GM12878 (cell line): ENCODE results near the gene CBARP. TPM values are rescaled to one million over a fixed set of nuclear protein-coding genes. Genes with fewer than 3 reads are reported as not detected.

Source experiments
- ATAC-seq: fragments of 200-7000 bp; cut with Tn5 transposase; 3 replicates; pipeline ENCODE4 v1.9.1; 2020; ENCODE audit warnings: mild to moderate bottlenecking, moderate library complexity
- BruUV-seq: library from RNA; stranded (reverse); fragments of 400-500 nt; replicated peaks from 2 replicates; lab custom pipeline; 2021; lab: Mats Ljungman, UMichigan
- CTCF ChIA-PET: fragments of 300-600 bp; sonication (Branson Sonifier 250); formaldehyde crosslinking; extraction: SDS; loops from one replicate; lab custom pipeline; 2021; ENCODE audit warnings: inconsistent platforms; lab: Yijun Ruan, JAX
- POLR2A ChIA-PET: fragments of 350-600 bp; formaldehyde crosslinking; extraction: SDS; loops from one replicate; lab custom pipeline; 2021; ENCODE audit warnings: inconsistent platforms; lab: Charles Lee
- RAD21 ChIA-PET: fragments of 300-600 bp; sonication (Branson Sonifier 250); formaldehyde crosslinking; loops from one replicate; lab custom pipeline; 2023; ENCODE audit warnings: antibody characterized with exemption; ENCODE audit not compliant: unreplicated experiment; lab: Charles Lee
- SMC1A ChIA-PET: fragments of 300-600 bp; sonication (Branson Sonifier 250); formaldehyde crosslinking; loops from one replicate; lab custom pipeline; 2023; ENCODE audit not compliant: unreplicated experiment, uncharacterized antibody; lab: Charles Lee
- DNase-seq: peaks from one replicate; pipeline ENCODE4 v3.0.0-alpha.2; 2011; ENCODE audit warnings: low read depth, low spot score
- FAIRE-seq: peaks from 3 replicates; lab custom pipeline; 2011; peaks lifted over from hg19 to GRCh38; lab: Jason Lieb, UNC
- H2AFZ ChIP-seq: 2 replicates; pipeline ENCODE4 v1.6.0; 2011; ENCODE audit warnings: low read depth, low read length, control low read depth; ENCODE audit not compliant: control insufficient read depth
- H3K27ac ChIP-seq: 2 replicates; pipeline ENCODE4 v1.5.1; 2011; ENCODE audit warnings: control low read depth; ENCODE audit not compliant: control insufficient read depth, insufficient read depth
- H3K27me3 ChIP-seq, 2 experiments: replicated peaks in 1 of 2; 2 replicates each; pipeline versions ENCODE4 v1.6.0 to v1.6.1; 2011; ENCODE audit warnings: low read length in 1 of 2; ENCODE audit not compliant: control insufficient read depth in 2 of 2, insufficient read depth in 2 of 2
- H3K36me3 ChIP-seq, 2 experiments: 2 replicates each; pipeline ENCODE4 v1.5.1; 2011; ENCODE audit warnings: low read length in 1 of 2; ENCODE audit not compliant: control insufficient read depth in 2 of 2, insufficient read depth in 2 of 2
- H3K4me1 ChIP-seq: 2 replicates; pipeline ENCODE4 v1.6.1; 2011; ENCODE audit warnings: mild to moderate bottlenecking, low read length, moderate library complexity, mixed read lengths; ENCODE audit not compliant: control insufficient read depth, insufficient read depth
- H3K4me2 ChIP-seq: 2 replicates; pipeline ENCODE4 v1.6.0; 2011; ENCODE audit warnings: control low read depth; ENCODE audit not compliant: control insufficient read depth, insufficient read depth
- H3K4me3 ChIP-seq: fragments of 200-600 bp; sonication (generic); 2 replicates; pipeline ENCODE4 v1.5.1; 2016
- H3K79me2 ChIP-seq: 2 replicates; pipeline ENCODE4 v1.6.0; 2011; ENCODE audit warnings: low read length; ENCODE audit not compliant: control insufficient read depth, insufficient read depth
- H3K9ac ChIP-seq: 2 replicates; pipeline ENCODE4 v1.8.0; 2011; ENCODE audit warnings: low read length, control low read depth, mixed read lengths; ENCODE audit not compliant: control insufficient read depth, insufficient read depth
- H3K9me3 ChIP-seq: replicated peaks from 3 replicates; pipeline ENCODE4 v1.5.1; 2011; ENCODE audit warnings: mild to moderate bottlenecking, low read length; ENCODE audit not compliant: control insufficient read depth, insufficient read depth
- H4K20me1 ChIP-seq: 2 replicates; pipeline ENCODE4 v1.6.0; 2011; ENCODE audit not compliant: control insufficient read depth, insufficient read depth
- BMI1 ChIP-seq: fragments of 450-650 bp; IDR thresholded peaks from 2 replicates; pipeline ENCODE4 v1.6.1; 2016; ENCODE audit warnings: mild to moderate bottlenecking, moderate library complexity, borderline replicate concordance
- CBX3 ChIP-seq: fragments of 200-600 bp; sonication (generic); IDR thresholded peaks from 2 replicates; pipeline ENCODE4 v1.6.1; 2016; ENCODE audit warnings: low read depth, borderline replicate concordance
- CEBPZ ChIP-seq: fragments of 150-350 bp; IDR thresholded peaks from 2 replicates; pipeline ENCODE4 v1.6.1; 2016; ENCODE audit warnings: low read depth, low read length
- CHD2 ChIP-seq: IDR thresholded peaks from 2 replicates; pipeline ENCODE4 v1.6.1; 2011; ENCODE audit warnings: low read depth, low read length, improper control_type of control experiment, borderline replicate concordance
- CTCF ChIP-seq, 3 experiments: IDR thresholded peaks in 2 of 3; conservative IDR thresholded peaks in 1 of 3; 2 replicates each; pipeline ENCODE4 v1.5.1; 2011; ENCODE audit warnings: low read depth in 3 of 3, low read length in 3 of 3, mild to moderate bottlenecking in 3 of 3, control low read depth in 2 of 3, moderate library complexity in 2 of 3, inconsistent platforms in 1 of 3, mixed read lengths in 1 of 3; ENCODE audit not compliant: control insufficient read depth in 2 of 3, insufficient read depth in 1 of 3; ENCODE audit errors: extremely low read depth in 1 of 3
- EP300 ChIP-seq, 2 experiments: fragments of 150-350 bp in 1 of 2; IDR thresholded peaks; 2 replicates each; pipeline ENCODE4 v1.6.1; 2011 to 2012; ENCODE audit warnings: low read depth in 2 of 2, low read length in 2 of 2, borderline replicate concordance in 1 of 2, improper control_type of control experiment in 1 of 2, inconsistent platforms in 1 of 2; ENCODE audit not compliant: control insufficient read depth in 1 of 2
- ESRRA ChIP-seq: IDR thresholded peaks from 2 replicates; pipeline ENCODE4 v1.6.1; 2012; ENCODE audit warnings: mild to moderate bottlenecking, low read length, improper control_type of control experiment
- GATAD2B ChIP-seq: fragments of 450-650 bp; conservative IDR thresholded peaks from 2 replicates; pipeline ENCODE4 v1.6.1; 2017; ENCODE audit warnings: low read depth, mild to moderate bottlenecking, moderate library complexity
- HCFC1 ChIP-seq: fragments of 150-350 bp; IDR thresholded peaks from 2 replicates; pipeline ENCODE4 v1.6.1; 2014; ENCODE audit warnings: low read length
- JUNB ChIP-seq: IDR thresholded peaks from 2 replicates; pipeline ENCODE4 v1.6.1; 2016; ENCODE audit warnings: antibody characterized with exemption, mild to moderate bottlenecking
- JUND ChIP-seq: IDR thresholded peaks from 2 replicates; pipeline ENCODE4 v1.6.1; 2012; ENCODE audit warnings: low read depth, mild to moderate bottlenecking, low read length, improper control_type of control experiment, moderate library complexity
- KAT2A ChIP-seq: conservative IDR thresholded peaks from 2 replicates; pipeline ENCODE4 v1.6.1; 2011; ENCODE audit warnings: low read depth, low read length; ENCODE audit not compliant: control insufficient read depth
- MEF2A ChIP-seq: IDR thresholded peaks from 2 replicates; pipeline ENCODE4 v1.6.1; 2011; ENCODE audit warnings: low read depth, mild to moderate bottlenecking, low read length, moderate library complexity; ENCODE audit not compliant: insufficient read depth
- MTA3 ChIP-seq: IDR thresholded peaks from 2 replicates; pipeline ENCODE4 v1.6.1; 2012; ENCODE audit warnings: low read length, inconsistent platforms, borderline replicate concordance
- RAD21 ChIP-seq: IDR thresholded peaks from 2 replicates; pipeline ENCODE4 v1.6.1; 2011; ENCODE audit warnings: mild to moderate bottlenecking, low read depth, low read length, moderate library complexity; ENCODE audit not compliant: insufficient read depth
- SMC3 ChIP-seq: IDR thresholded peaks from 2 replicates; pipeline ENCODE4 v1.6.1; 2011; ENCODE audit warnings: low read length, improper control_type of control experiment, borderline replicate concordance
- TARDBP ChIP-seq: IDR thresholded peaks from 2 replicates; pipeline ENCODE4 v1.6.1; 2016; ENCODE audit warnings: borderline replicate concordance
- TCF3 ChIP-seq: IDR thresholded peaks from 2 replicates; pipeline ENCODE4 v1.6.1; 2012; ENCODE audit warnings: low read depth, mild to moderate bottlenecking, low read length, borderline replicate concordance; ENCODE audit not compliant: insufficient read depth
- WRNIP1 ChIP-seq: IDR thresholded peaks from 2 replicates; pipeline ENCODE4 v1.6.1; 2011; ENCODE audit warnings: low read depth, low read length, improper control_type of control experiment, borderline replicate concordance
- ZNF24 ChIP-seq: fragments of 450-650 bp; IDR thresholded peaks from 2 replicates; pipeline ENCODE4 v1.6.1; 2017; ENCODE audit warnings: antibody characterized with exemption, mild to moderate bottlenecking
- WGBS: methylation state at CpG from one replicate; pipeline ENCODE4 v1.1.6; 2016; ENCODE audit warnings: low lambda C conversion rate; ENCODE audit not compliant: insufficient replicate concordance, insufficient coverage; ENCODE audit errors: missing lambda C conversion rate; 5-methylcytosine and 5-hydroxymethylcytosine counted together
- in situ Hi-C: fragments of 300-500 bp; cut with MboI; formaldehyde crosslinking; loops from 9 replicates; pipeline ENCODE4 v1.14.3; 2018; ENCODE audit warnings: mixed read lengths
- intact Hi-C: fragments of 100-400 bp; cut with micrococcal nuclease; formaldehyde crosslinking; loops from one replicate; pipeline ENCODE4 v1.14.2; 2022; ENCODE audit not compliant: unreplicated experiment
- polyA plus RNA-seq, 11 experiments: library from polyadenylated mRNA; depleted of rRNA in 4 of 11; unstranded in 6 of 11; stranded (reverse) in 5 of 11; fragments of >200 nt; fragmentation: Nextera tagmentation in 4 of 11; fragmentation: Illumina TruSeq in 1 of 11; extraction: Ambion mirVana in 4 of 11; extraction: Trizol in 1 of 11; gene quantifications; 1 replicate in 1 of 11; 2 replicates in 10 of 11; pipeline versions ENCODE4 v1.2.1 to v1.2.3, GENCODE V29; 2011 to 2016; ENCODE audit warnings: inconsistent platforms in 2 of 11, missing spikeins in 2 of 11, low read depth in 1 of 11
- total RNA-seq, 4 experiments: library from RNA; depleted of rRNA in 3 of 4; stranded (reverse); fragments of >200 nt in 3 of 4; fragmentation: Illumina TruSeq in 1 of 4; extraction: Trizol in 1 of 4; gene quantifications; 2 replicates each; pipeline versions ENCODE4 v1.2.1 to v1.2.3, GENCODE V29; 2013 to 2021

Gene CBARP
- total and polyA plus RNA-seq, 10 of the 15 experiments (the other 5 are each of a cell fraction or from before 2014, with no cell fraction given), result 0.04 to 0.59 (median 0.18) TPM; not detected in 3

DNA sequence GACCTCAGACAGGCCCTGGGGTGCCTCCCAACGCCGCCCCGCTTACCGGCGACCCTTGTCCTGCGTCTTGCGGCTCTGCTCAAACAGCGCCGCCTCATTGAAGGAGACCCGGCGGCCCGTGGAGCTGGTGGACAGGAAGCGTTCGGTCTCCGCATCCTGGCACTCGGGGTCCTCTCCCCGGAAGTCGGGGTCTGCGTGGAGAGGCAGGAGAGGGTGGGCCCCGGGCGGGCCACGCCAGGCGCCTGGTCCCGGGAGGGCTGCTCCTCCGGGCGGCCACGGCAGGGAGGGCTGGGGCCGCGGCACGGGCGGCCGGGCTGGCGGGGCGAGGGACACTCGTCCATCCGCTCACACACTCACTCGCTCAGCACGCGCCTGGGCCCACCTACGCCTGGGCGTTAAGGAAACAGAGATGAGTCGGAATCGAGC is 2.8 kb downstream of the CBARP start:
- Histone ChIP-seq H3K9me3 (no peaks in the 10 kb centered on the region; the same call in 2 of the 3 replicates), H4K20me1 (no peaks in the 10 kb centered on the region), H3K4me2 (no peak overlapping the region), H3K27ac (no peak overlapping the region), H3K4me1 (no peaks in the 10 kb centered on the region), H3K9ac (no peak overlapping the region), H3K27me3 (peaks cover 0 to 10% of the 10 kb centered on the region in 2 experiments; a peak in 3 of 4 replicates), H3K4me3 (no peak overlapping the region), H3K36me3 (no peaks in the 10 kb centered on the region), H2AFZ (no peak overlapping the region), H3K79me2 (no peaks in the 10 kb centered on the region)
- in situ Hi-C loops, result no loop called here
- no peak for ATAC-seq
- no peak for DNase-seq
- 69% methylated on average over 42 of the region's 43 CpGs for WGBS
- intact Hi-C loops, result no loop called here
- ChIA-PET SMC1A (no interaction called here), POLR2A (no interaction called here), CTCF (no interaction called here), RAD21 (no interaction called here)
- no TSS peak for BruUV-seq
- no peak for FAIRE-seq
- TF ChIP-seq CEBPZ (no peak), MTA3 (no peak), SMC3 (no peak), KAT2A (no peak), EP300 (IDR thresholded peaks at IDR 0.05; ENCODE audit: borderline replicate concordance in 1 of 2, control insufficient read depth in 1 of 2, low read depth in 2 of 2, low read length in 2 of 2) (no peak), JUND (no peak), HCFC1 (no peak), WRNIP1 (no peak), JUNB (no peak), BMI1 (no peak), CTCF (IDR thresholded peaks at IDR 0.05 in 2 of 3, conservative IDR thresholded peaks at IDR 0.05 in 1 of 3; ENCODE audit: control insufficient read depth in 2 of 3, extremely low read depth in 1 of 3, insufficient read depth in 1 of 3, low read depth in 3 of 3, low read length in 3 of 3) (no peak), TCF3 (no peak), ESRRA (no peak), CBX3 (no peak), ZNF24 (no peak), TARDBP (no peak), GATAD2B (no peak), RAD21 (no peak), MEF2A (no peak), CHD2 (no peak)
